Activated CD4-positive, alpha-beta T cell treated with anti-CD3 and anti-CD28 coated beads for 48 hours (primary cell): ENCODE results near the gene SRGAP2B.
"Not testable (repeated sequence)": the region's sequence is repeated elsewhere in the genome, so short reads cannot be mapped to it uniquely, and the experiment has no call there.

Experiments used
- DNase-seq: peaks from one replicate; pipeline ENCODE4 v3.0.0-alpha.2; 2020

SRGAP2B gene

GRCh38 chr1:145082483-145083255 is 12.5 kb downstream of the SRGAP2B start:
- DNase-seq: not testable (repeated sequence)

GRCh38 chr1:145080193-145080592 is 14.9 kb downstream of the SRGAP2B start:
- not testable (repeated sequence) for DNase-seq

GRCh38 chr1:145079737-145080136 is 15.4 kb downstream of the SRGAP2B start:
- not testable (repeated sequence) for DNase-seq

- DNase-seq: not testable (repeated sequence)
Measured at GRCh38 chr1:145078787-145079370, 16.2 kb downstream of the SRGAP2B start.

- not testable (repeated sequence) for DNase-seq
Measured at GRCh38 chr1:145077872-145078786, 17.0 kb downstream of the SRGAP2B start.

- DNase-seq: not testable (repeated sequence)
Measured at GRCh38 chr1:145076877-145077276, 18.3 kb downstream of the SRGAP2B start.

GRCh38 chr1:145074021-145074559 is 21.0 kb downstream of the SRGAP2B start:
- not testable (repeated sequence) for DNase-seq

GRCh38 chr1:145071569-145071968 is 23.6 kb downstream of the SRGAP2B start:
- DNase-seq: not testable (repeated sequence)

- DNase-seq: not testable (repeated sequence)
Measured at GRCh38 chr1:145066486-145066885, 28.6 kb downstream of the SRGAP2B start.

- not testable (repeated sequence) for DNase-seq
Measured at GRCh38 chr1:145065194-145065826, 29.8 kb downstream of the SRGAP2B start.

GRCh38 chr1:145063941-145064648 is 31.0 kb downstream of the SRGAP2B start:
- DNase-seq: not testable (repeated sequence)

GRCh38 chr1:145063285-145063684 is 31.8 kb downstream of the SRGAP2B start:
- DNase-seq: not testable (repeated sequence)

- DNase-seq: not testable (repeated sequence)
Measured at GRCh38 chr1:145058184-145058583, 36.9 kb downstream of the SRGAP2B start.

- not testable (repeated sequence) for DNase-seq
Measured at GRCh38 chr1:145055217-145055760, 39.8 kb downstream of the SRGAP2B start.

GRCh38 chr1:145053428-145053827 is 41.7 kb downstream of the SRGAP2B start:
- not testable (repeated sequence) for DNase-seq

GRCh38 chr1:145052019-145052776 is 42.9 kb downstream of the SRGAP2B start:
- DNase-seq: not testable (repeated sequence)

GRCh38 chr1:145048181-145048856 is 46.8 kb downstream of the SRGAP2B start:
- not testable (repeated sequence) for DNase-seq

- DNase-seq: not testable (repeated sequence)
Measured at GRCh38 chr1:145047553-145047952, 47.6 kb downstream of the SRGAP2B start.

GRCh38 chr1:145045571-145046273 is 49.4 kb downstream of the SRGAP2B start:
- DNase-seq: not testable (repeated sequence)
